ENCODE results near the gene GON4L. TPM values are rescaled to one million over a fixed set of nuclear protein-coding genes. Genes with fewer than 3 reads are reported as not detected.
"Not testable (repeated sequence)": the region's sequence is repeated elsewhere in the genome, so short reads cannot be mapped to it uniquely, and the experiment has no call there.

The GON4L gene
- total RNA-seq, 1 donor from 2014 or later, result 59.5 TPM

DNA sequence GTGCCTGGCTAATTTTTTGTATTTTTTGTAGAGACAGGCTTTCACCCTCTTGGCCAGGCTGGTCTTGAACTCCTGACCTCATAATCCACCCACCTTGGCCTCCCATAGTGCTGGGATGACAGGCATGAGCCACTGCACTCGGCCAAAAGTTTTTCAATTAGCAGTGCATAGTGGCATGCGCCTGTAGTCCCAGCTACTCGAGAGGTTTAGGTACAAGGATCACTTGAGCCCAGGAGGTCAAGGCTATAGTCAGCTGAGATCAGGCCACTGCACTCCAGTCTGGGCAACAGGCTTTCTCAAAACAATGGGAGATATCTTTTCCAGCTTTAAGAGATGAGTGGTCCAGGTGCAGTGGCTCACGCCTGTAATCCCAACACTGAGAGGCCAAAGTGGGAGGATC is 137.3 kb downstream of the GON4L start:
- peaks cover 6% of the 10 kb centered on the region for H3K36me3 Mint-ChIP-seq (ENCODE audit: low read depth)
- TF ChIP-seq, protein P1, sequence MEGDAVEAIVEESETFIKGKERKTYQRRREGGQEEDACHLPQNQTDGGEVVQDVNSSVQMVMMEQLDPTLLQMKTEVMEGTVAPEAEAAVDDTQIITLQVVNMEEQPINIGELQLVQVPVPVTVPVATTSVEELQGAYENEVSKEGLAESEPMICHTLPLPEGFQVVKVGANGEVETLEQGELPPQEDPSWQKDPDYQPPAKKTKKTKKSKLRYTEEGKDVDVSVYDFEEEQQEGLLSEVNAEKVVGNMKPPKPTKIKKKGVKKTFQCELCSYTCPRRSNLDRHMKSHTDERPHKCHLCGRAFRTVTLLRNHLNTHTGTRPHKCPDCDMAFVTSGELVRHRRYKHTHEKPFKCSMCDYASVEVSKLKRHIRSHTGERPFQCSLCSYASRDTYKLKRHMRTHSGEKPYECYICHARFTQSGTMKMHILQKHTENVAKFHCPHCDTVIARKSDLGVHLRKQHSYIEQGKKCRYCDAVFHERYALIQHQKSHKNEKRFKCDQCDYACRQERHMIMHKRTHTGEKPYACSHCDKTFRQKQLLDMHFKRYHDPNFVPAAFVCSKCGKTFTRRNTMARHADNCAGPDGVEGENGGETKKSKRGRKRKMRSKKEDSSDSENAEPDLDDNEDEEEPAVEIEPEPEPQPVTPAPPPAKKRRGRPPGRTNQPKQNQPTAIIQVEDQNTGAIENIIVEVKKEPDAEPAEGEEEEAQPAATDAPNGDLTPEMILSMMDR (conservative IDR thresholded peaks at IDR 0.05), result no peak
- H3K4me3 Mint-ChIP-seq, result no peak overlapping the region
- no peaks in the 10 kb centered on the region for H3K27me3 Mint-ChIP-seq (ENCODE audit: low read depth)
- H3K4me1 Mint-ChIP-seq, result peaks cover 4% of the 10 kb centered on the region
- H3K9me3 Mint-ChIP-seq, result no peaks in the 10 kb centered on the region
- DNase-seq (ENCODE audit: low read depth, low spot score), result no peak
- no peak overlapping the region for H3K27ac Mint-ChIP-seq (ENCODE audit: unreplicated experiment)

DNA sequence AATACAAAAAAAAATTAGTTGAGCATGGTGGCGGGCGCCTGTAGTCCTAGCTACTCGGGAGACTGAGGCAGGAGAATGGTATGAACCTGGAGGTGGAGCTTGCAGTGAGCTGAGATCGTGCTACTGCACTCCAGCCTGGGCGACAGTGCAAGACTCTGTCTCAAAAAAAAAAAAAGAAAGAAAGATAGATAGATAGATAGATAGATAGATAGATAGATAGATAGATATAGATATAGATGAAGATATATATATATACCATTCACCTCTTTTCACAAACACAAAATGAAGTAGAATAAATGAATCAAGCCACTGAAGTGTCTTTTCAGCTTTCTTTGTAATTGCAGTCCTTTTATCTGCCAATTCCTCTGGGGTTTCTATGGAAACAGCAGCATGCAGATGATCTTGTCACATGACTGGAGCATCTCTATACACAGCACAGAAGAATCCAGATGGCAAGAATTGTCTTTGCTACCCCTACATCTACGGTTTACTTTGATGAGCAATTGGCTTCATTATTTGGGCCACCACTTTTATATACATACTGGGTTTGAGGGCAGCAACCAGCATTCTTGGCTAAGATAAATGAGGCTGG is 138.4 kb downstream of the GON4L start:
- not testable (repeated sequence) for H3K4me3 Mint-ChIP-seq; H3K9me3 Mint-ChIP-seq; DNase-seq (ENCODE audit: low read depth, low spot score); H3K4me1 Mint-ChIP-seq; H3K27me3 Mint-ChIP-seq (ENCODE audit: low read depth); H3K36me3 Mint-ChIP-seq (ENCODE audit: low read depth)
- peak overlapping the region; percentile 50 for H3K27ac Mint-ChIP-seq (ENCODE audit: unreplicated experiment)

DNA sequence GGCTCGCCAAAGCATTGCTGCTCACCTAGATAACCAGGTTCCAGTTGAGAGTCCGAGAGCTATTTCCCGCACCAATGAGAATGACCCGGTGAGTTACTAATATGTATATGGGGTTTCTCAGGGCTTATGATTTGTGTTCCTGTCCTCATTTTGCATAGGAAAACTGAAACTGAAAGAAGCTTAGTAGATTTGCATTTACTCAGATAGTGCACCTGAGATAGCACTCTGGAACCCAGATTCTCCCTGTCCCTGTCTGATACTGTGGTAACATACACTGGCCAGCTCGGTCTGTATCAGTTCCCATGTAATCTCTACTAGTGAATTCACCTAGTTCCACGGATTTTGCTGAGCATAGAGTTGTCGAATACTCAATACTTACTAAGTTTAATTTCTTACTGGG is 140.0 kb downstream of the GON4L start:
- Mint-ChIP-seq H3K9me3 (no peaks in the 10 kb centered on the region), H3K36me3 (ENCODE audit: low read depth) (peaks cover 6% of the 10 kb centered on the region), H3K27me3 (ENCODE audit: low read depth) (no peaks in the 10 kb centered on the region), H3K4me1 (peaks cover 4% of the 10 kb centered on the region), H3K27ac (ENCODE audit: unreplicated experiment) (no peak overlapping the region), H3K4me3 (no peak overlapping the region)
- TF ChIP-seq, protein P1 (conservative IDR thresholded peaks at IDR 0.05), result no peak
- no peak for DNase-seq (ENCODE audit: low read depth, low spot score)

DNA sequence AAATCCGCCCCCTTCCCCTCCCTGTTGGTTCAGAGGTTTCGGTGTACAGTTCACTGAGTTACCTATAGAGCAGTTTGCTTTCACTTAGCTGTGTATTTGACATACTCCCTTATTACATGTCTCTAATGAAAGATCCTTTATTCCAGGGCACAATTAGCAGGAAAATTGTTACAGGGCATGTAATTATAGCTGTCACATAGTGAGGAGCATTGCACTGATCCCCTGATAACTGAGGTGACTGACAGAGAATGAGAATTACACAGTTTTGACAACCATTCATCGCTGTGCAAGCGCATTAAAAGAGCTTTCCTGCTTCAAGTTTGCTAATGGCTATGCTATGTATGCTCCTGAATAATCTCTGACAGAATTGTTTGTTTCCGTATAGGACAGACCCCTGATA is 141.2 kb downstream of the GON4L start:
- H3K36me3 Mint-ChIP-seq (ENCODE audit: low read depth), result peaks cover 9% of the 10 kb centered on the region

DNA sequence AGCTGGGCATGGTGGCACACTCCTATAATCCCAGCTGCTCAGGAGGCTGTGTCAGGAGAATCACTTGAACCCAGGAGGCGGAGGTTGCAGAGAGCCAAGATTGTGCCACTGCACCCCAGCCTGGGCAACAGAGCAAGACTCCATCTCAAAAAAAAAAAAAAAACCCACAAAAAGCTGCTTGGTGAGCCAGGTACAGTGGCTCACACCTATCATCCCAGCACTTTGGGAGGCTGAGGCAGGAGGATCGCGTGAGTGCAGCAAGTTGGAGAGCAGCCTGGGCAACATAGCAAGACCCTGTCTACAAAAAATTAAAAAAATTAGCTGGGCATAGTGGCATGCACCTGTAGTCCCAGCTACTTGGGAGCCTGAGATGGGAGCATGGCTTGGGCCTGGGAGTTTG is 142.0 kb downstream of the GON4L start:
- peaks cover 13% of the 10 kb centered on the region for H3K36me3 Mint-ChIP-seq (ENCODE audit: low read depth)

More for the DNA sequence above, 141.2 kb downstream of the GON4L start:
- no peak overlapping the region for H3K4me3 Mint-ChIP-seq
- H3K27ac Mint-ChIP-seq (ENCODE audit: unreplicated experiment), result no peak overlapping the region
- no peaks in the 10 kb centered on the region for H3K9me3 Mint-ChIP-seq
- TF ChIP-seq, protein P1 (conservative IDR thresholded peaks at IDR 0.05), result no peak
- H3K27me3 Mint-ChIP-seq (ENCODE audit: low read depth), result no peaks in the 10 kb centered on the region
- peaks cover 4% of the 10 kb centered on the region for H3K4me1 Mint-ChIP-seq
- DNase-seq (ENCODE audit: low read depth, low spot score), result no peak

DNA sequence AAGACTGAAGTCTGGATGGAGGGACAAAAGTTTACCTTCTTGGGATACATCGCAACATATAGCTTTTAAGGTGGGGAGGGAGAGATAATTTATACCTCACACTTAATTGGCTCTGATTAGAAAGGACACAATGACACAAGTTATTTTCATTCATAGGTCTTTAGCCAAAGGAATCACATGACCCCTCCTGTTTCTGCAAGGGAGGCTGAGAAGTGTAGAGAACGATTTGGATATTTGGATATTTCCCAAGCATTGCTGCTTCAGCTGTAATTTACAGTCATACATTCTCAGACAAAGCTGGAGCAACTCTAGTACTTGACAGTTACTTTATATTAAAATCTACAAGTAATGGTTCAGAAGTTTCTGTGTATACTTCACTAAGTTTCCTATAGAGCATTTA is 143.9 kb downstream of the GON4L start:
- Mint-ChIP-seq H3K4me1 (no peaks in the 10 kb centered on the region), H3K27me3 (ENCODE audit: low read depth) (no peaks in the 10 kb centered on the region), H3K9me3 (no peaks in the 10 kb centered on the region)

More for the DNA sequence above, 142.0 kb downstream of the GON4L start:
- not testable (repeated sequence) for H3K27ac Mint-ChIP-seq (ENCODE audit: unreplicated experiment); H3K27me3 Mint-ChIP-seq (ENCODE audit: low read depth); H3K4me3 Mint-ChIP-seq; DNase-seq (ENCODE audit: low read depth, low spot score); H3K9me3 Mint-ChIP-seq; H3K4me1 Mint-ChIP-seq

More for the DNA sequence above, 143.9 kb downstream of the GON4L start:
- TF ChIP-seq, protein P1 (conservative IDR thresholded peaks at IDR 0.05), result no peak
- no peak overlapping the region for H3K27ac Mint-ChIP-seq (ENCODE audit: unreplicated experiment)
- peaks cover 20% of the 10 kb centered on the region for H3K36me3 Mint-ChIP-seq (ENCODE audit: low read depth)
- no peak for DNase-seq (ENCODE audit: low read depth, low spot score)
- H3K4me3 Mint-ChIP-seq, result no peak overlapping the region

Measured in neural crest cell (in vitro differentiated cells).